MCF 10A (cell line): ENCODE data around the gene NAP1L4. TPM values are rescaled to one million over a fixed set of nuclear protein-coding genes. Genes with fewer than 3 reads are reported as not detected.

Experiments
- Bru-seq: library from RNA; stranded (reverse); fragments of 400-500 nt; gene quantifications from one replicate; lab custom pipeline; 2021; lab: Mats Ljungman, UMichigan
- BruChase-seq, 2 experiments: library from RNA; stranded (reverse); fragments of 400-500 nt; gene quantifications; one replicate each; lab custom pipeline; 2021; lab: Mats Ljungman, UMichigan
- BruUV-seq: library from RNA; stranded (reverse); fragments of 400-500 nt; replicated peaks from 2 replicates; lab custom pipeline; 2021; lab: Mats Ljungman, UMichigan
- CTCF ChIA-PET: fragments of 300-600 bp; sonication (Branson Sonifier 250); formaldehyde crosslinking; extraction: SDS; loops from one replicate; lab custom pipeline; 2021; ENCODE audit warnings: antibody characterized with exemption, inconsistent platforms; lab: Yijun Ruan, JAX
- POLR2A ChIA-PET: fragments of 300-600, 350-650 bp; sonication (Branson Sonifier 250); formaldehyde crosslinking; extraction: SDS; loops from one replicate; lab custom pipeline; 2020; ENCODE audit warnings: antibody characterized with exemption, inconsistent platforms; lab: Yijun Ruan, JAX
- DNase-seq: peaks from one replicate; pipeline ENCODE4 v3.0.0-alpha.2; 2018; ENCODE audit not compliant: unreplicated experiment
- H3K27ac Mint-ChIP-seq: one replicate; pipeline ENCODE4 v1.8.0; 2022; ENCODE audit warnings: mild to moderate bottlenecking, low read depth, mixed read lengths; ENCODE audit not compliant: unreplicated experiment
- H3K27me3 Mint-ChIP-seq: one replicate; pipeline ENCODE4 v1.8.0; 2022; ENCODE audit warnings: mixed read lengths; ENCODE audit not compliant: insufficient read depth, unreplicated experiment
- H3K36me3 Mint-ChIP-seq: one replicate; pipeline ENCODE4 v1.8.0; 2022; ENCODE audit warnings: mild to moderate bottlenecking, moderate library complexity, mixed read lengths; ENCODE audit not compliant: insufficient read depth, unreplicated experiment
- H3K4me1 Mint-ChIP-seq: one replicate; pipeline ENCODE4 v1.8.0; 2022; ENCODE audit warnings: mixed read lengths; ENCODE audit not compliant: insufficient read depth, unreplicated experiment
- H3K4me3 Mint-ChIP-seq: one replicate; pipeline ENCODE4 v1.8.0; 2022; ENCODE audit warnings: mild to moderate bottlenecking, moderate library complexity, mixed read lengths; ENCODE audit not compliant: unreplicated experiment
- H3K9me3 Mint-ChIP-seq: one replicate; pipeline ENCODE4 v1.8.0; 2022; ENCODE audit warnings: mixed read lengths; ENCODE audit not compliant: unreplicated experiment
- intact Hi-C: fragments of 100-400 bp; cut with micrococcal nuclease; formaldehyde crosslinking; loops from 2 replicates; pipeline ENCODE4 v1.14.1; 2022
- long read RNA-seq: library from polyadenylated mRNA; stranded (forward); transcript quantifications from one replicate; pipeline ENCODE4 v2.0.0, GENCODE V29; 2022
- total RNA-seq: library from RNA; stranded (reverse); gene quantifications from 2 replicates; pipeline ENCODE4 v1.2.3, GENCODE V29; 2022
- TF ChIP-seq, protein P1 (sequence below): fragments of 200-600 bp; IDR thresholded peaks from one replicate; pipeline ENCODE4 v1.8.0; 2022; ENCODE audit warnings: antibody characterized with exemption, mild to moderate bottlenecking; ENCODE audit not compliant: unreplicated experiment

The NAP1L4 gene, protein sequence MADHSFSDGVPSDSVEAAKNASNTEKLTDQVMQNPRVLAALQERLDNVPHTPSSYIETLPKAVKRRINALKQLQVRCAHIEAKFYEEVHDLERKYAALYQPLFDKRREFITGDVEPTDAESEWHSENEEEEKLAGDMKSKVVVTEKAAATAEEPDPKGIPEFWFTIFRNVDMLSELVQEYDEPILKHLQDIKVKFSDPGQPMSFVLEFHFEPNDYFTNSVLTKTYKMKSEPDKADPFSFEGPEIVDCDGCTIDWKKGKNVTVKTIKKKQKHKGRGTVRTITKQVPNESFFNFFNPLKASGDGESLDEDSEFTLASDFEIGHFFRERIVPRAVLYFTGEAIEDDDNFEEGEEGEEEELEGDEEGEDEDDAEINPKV
- total RNA-seq = 103 TPM in 2 replicates
- percentile 93 among the genes with signal in this experiment for Bru-seq, nascent RNA
- percentile 93 among the genes with signal in this experiment for BruChase-seq, experiment 1, labeled RNA remaining after a 6-hour chase
- BruChase-seq, experiment 2, labeled RNA remaining after a 2-hour chase = percentile 96 among the genes with signal in this experiment
- long read RNA-seq, transcript NAP1L4-222 (15 exons, 2,479 nt) = major isoform, 102 of 266 reads
- long read RNA-seq, transcript NAP1L4-201 (16 exons, 2,511 nt) = minor isoform, 30 of 266 reads
- long read RNA-seq, partial matches to known transcripts = 17 of 266 reads
- long read RNA-seq, other reads (novel, unspliced or antisense) = 115 of 266 reads

DNA sequence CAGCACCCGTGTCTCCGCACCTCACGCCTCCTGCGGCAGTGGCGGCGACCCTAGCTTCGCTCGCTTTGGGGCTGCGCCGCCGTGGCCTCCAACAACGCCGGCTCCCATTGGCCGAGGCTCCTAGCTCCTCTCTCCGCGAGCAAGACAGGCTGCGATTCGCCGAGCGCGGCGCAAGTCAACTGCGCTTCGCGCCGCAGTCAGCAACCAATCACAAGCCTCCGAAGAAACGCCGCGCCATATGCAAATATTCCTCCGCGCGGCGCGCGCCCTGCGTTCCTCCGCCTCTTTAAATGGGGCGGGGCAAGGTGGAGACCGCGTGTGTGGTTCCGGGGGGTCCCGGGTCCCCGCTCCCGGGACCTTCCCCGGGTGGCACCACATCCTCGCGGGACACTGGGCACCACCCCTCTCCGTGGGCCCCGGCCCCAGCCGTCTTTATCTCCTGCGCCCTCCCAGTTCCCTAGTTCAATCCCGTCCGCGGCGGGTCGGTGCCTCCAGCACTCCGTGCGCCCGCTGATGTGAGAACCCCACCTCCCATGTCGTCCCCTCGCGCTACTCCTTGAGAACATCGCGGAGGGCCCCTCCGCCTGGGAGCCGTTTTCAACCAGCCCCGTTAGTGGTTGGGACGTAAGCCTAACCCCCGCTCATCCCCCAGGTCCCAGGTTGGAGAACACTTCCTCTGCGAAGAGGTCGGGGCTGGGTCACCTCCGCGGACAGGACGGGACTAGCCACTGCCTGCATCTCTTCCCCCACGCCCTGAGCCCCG, at the start of gene NAP1L4:
TSS of gene NAP1L4 (minus strand) at position 96 of the 763 bp plus-strand sequence. CDS start 13,109 bp downstream, outside the sequence.
- Mint-ChIP-seq H3K9me3 (no peaks in the 10 kb centered on the region), H3K4me1 (peaks cover 21% of the 10 kb centered on the region), H3K4me3 (peak within 1 kb of the TSS; percentile 96), H3K27me3 (no peaks in the 10 kb centered on the region), H3K36me3 (peaks cover 12% of the 10 kb centered on the region), H3K27ac (peak within 1 kb of the TSS; percentile 99)
- DNase-seq = peak; percentile 97
- TF ChIP-seq, protein P1, sequence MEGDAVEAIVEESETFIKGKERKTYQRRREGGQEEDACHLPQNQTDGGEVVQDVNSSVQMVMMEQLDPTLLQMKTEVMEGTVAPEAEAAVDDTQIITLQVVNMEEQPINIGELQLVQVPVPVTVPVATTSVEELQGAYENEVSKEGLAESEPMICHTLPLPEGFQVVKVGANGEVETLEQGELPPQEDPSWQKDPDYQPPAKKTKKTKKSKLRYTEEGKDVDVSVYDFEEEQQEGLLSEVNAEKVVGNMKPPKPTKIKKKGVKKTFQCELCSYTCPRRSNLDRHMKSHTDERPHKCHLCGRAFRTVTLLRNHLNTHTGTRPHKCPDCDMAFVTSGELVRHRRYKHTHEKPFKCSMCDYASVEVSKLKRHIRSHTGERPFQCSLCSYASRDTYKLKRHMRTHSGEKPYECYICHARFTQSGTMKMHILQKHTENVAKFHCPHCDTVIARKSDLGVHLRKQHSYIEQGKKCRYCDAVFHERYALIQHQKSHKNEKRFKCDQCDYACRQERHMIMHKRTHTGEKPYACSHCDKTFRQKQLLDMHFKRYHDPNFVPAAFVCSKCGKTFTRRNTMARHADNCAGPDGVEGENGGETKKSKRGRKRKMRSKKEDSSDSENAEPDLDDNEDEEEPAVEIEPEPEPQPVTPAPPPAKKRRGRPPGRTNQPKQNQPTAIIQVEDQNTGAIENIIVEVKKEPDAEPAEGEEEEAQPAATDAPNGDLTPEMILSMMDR = no peak
- no TSS peak for BruUV-seq
- ChIA-PET POLR2A (interaction anchor here (0.5 to 5.6 kb wide), 13 partner anchors 9 to 592 kb away, joined by 3 to 161 read pairs (median 4); partner anchors contain the start of genes PHLDA2 and TSSC4), CTCF (interaction anchor here (0.7 kb wide), 1 partner anchor 9 kb away, joined by 5 read pairs; no protein-coding TSS in a partner anchor)
- intact Hi-C loops = loop anchor here (5.0 kb wide), 1 partner anchor 60 kb away; no protein-coding TSS in a partner anchor

DNA sequence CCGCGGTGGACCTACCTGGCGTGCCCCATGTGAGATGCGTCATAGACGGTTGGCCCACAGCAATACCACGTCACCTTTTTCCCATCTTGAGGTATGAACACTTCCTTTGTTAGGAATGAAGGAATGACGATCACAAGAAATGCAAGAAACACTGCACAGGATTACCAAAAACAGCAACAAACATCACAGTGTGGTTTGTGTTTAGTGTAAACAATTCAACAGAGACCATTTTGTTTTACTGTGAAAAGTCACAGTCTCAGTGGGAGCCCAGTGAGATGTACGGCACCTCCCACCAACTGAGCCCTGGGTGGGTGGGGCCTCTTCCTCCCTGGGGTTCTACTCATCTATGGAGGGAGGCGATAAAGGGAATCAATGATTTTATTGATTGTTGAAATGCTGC, 48.8 kb upstream of the NAP1L4 start:
- Mint-ChIP-seq H3K4me3 (no peak overlapping the region), H3K27me3 (no peaks in the 10 kb centered on the region), H3K36me3 (peaks cover 85% of the 10 kb centered on the region), H3K9me3 (no peaks in the 10 kb centered on the region), H3K4me1 (peaks cover 19% of the 10 kb centered on the region), H3K27ac (no peak overlapping the region)
- no TSS peak for BruUV-seq
- ChIA-PET CTCF (interaction anchor here (0.9 to 8.2 kb wide), 2 partner anchors 18 to 49 kb away, joined by 5 to 160 read pairs; no protein-coding TSS in a partner anchor), POLR2A (interaction anchor here (1.3 to 1.9 kb wide), 2 partner anchors 9 to 50 kb away, joined by 4 to 8 read pairs; no protein-coding TSS in a partner anchor)
- no peak for DNase-seq
- TF ChIP-seq, protein P1 = no peak
- intact Hi-C loops = no loop called here

DNA sequence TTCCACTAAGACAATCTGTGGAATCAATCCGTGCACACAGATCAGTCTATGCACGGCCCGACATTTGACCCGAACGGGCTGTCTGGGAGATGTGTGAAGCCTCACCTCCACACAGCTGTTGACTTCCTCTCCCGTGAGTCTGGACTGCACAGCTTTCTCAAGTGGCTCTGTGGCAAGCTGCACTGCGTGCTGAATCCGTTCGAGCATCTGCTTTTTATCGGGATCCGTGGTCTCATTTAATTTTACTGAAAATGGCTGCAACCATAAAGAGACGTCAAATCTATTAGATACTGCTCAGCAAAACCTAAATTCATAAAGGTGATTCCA, 45.8 kb upstream of the NAP1L4 start:
- intact Hi-C loops = loop anchor here (1.0 to 5.0 kb wide), 2 partner anchors 53 to 179 kb away; partner anchors contain the start of gene MRGPRG
- Mint-ChIP-seq H3K36me3 (peaks cover 97% of the 10 kb centered on the region), H3K9me3 (no peaks in the 10 kb centered on the region), H3K27me3 (no peaks in the 10 kb centered on the region), H3K4me3 (no peak overlapping the region), H3K4me1 (peaks cover 19% of the 10 kb centered on the region), H3K27ac (no peak overlapping the region)
- DNase-seq = no peak
- CTCF ChIA-PET = interaction anchor here (0.6 to 8.2 kb wide), 48 partner anchors 9 to 504 kb away, joined by 3 to 160 read pairs (median 4); partner anchors contain the start of gene CARS1
- TF ChIP-seq, protein P1 = no peak
- no TSS peak for BruUV-seq
- POLR2A ChIA-PET = interaction anchor here (0.5 to 3.0 kb wide), 9 partner anchors 12 to 178 kb away, joined by 3 to 14 read pairs (median 4); no protein-coding TSS in a partner anchor
